ENCODE results near the gene CLHC1. TPM values are rescaled to one million over a fixed set of nuclear protein-coding genes. Genes with fewer than 3 reads are reported as not detected.
A peak's percentile ranks its signal among the peaks of the same experiment; 100 is the strongest.

CLHC1 gene
- total RNA-seq, 2 donors from 2014 or later = 6.5 to 8.1 TPM

- intact Hi-C loops (cut with DNase I, micrococcal nuclease) = no loop called here
- DNase-seq (no peak), ATAC-seq (peak; percentile 58)
Observed at GRCh38 chr2:55180374-55180773, 51.7 kb downstream of the CLHC1 start.

DNA sequence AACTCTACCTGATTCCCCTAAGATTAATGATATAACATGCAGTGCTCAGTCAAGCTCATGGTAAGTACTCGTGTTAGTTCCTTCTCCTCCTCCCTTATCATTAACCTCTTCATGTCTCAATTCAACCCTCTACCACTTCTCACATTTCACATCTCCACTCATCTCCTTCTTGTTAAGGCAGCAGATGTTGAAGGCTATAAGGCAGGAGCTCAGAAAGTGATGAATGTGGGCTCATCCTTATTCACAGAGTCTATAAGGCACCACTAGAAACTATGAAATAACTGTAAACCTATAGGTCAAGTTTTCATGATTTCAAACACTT, 56.0 kb downstream of the CLHC1 start:
- DNase-seq (no peak), ATAC-seq (no peak)
- intact Hi-C loops (cut with DNase I, micrococcal nuclease) = loop anchor here in 1 of 2 donors (10.0 kb wide), 1 partner anchor 271 kb away; no protein-coding TSS in a partner anchor

DNA sequence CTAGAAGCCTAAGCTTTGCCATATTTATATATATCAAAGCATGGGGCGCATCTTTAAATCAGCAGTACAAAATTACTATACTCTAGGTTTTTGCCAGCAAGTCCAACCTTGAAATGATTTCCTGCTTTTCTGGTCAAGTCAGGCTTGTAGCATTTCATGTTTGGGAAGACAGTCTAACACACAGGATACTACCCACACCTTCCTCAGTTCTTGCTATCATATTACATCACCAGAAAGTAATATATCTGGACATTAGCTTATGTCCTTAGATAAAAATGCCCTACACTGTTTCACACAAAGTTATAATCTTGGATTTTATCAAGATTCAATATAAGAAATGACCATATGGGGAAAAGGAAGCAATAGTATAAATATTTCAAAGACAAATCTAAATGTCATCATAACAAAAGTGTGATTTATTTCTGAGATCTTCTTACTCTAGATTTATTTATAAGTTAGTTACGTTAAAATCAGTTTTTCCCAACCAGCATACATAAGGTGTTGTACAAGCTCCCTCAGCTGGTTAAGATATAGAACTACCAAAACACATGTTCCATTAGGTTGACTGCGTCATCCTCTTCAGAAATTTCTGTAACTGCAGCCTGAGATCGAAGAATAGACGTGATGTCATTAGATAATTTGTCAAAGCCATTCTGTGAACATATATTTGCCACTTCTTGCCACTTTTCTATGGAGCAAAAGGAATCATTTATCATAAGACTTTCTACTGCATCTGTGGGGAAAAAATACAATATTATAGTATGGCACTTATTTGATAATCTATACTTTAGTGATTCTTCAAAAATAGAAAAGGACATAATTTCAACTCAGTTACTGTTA, 56.6 kb downstream of the CLHC1 start:
- no peak for DNase-seq
- intact Hi-C loops (cut with DNase I, micrococcal nuclease) = loop anchor here in 1 of 2 donors (10.0 kb wide), 1 partner anchor 271 kb away; no protein-coding TSS in a partner anchor

DNA sequence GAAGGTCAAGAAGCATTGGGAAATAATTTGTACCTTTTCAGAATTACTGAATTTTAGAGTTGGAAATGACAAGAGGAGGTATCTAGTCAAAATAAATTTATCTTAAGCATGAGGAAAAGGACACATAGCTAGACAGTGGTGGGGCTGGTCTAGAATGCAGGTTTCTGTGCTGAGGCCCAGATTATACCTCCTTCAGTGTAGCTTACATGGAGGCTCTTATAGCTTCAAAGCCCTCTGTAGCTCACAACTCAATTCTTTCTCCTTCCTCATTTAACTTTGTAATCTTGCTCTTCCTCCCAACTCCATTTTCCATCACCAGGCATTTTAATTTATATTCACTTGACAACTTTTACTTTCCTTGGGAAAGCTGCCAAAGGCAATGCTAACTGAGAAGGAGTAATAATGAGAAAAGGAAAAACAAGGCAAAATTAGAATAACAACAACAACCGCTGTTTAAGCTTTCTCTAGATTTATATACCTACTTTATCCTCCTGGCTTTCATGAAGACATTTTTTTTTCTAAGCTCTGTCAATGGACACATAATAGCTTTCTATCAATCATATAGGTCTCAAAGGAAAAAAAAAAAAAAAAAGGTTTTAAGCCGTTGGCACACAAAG, 58.5 kb downstream of the CLHC1 start:
- intact Hi-C loops (cut with DNase I, micrococcal nuclease) = loop anchor here in 1 of 2 donors (5.0 to 10.0 kb wide), 2 partner anchors 156 to 269 kb away; no protein-coding TSS in a partner anchor
- ATAC-seq = no peak

More for the DNA sequence above, 56.6 kb downstream of the CLHC1 start:
- peak; percentile 83 for ATAC-seq

DNA sequence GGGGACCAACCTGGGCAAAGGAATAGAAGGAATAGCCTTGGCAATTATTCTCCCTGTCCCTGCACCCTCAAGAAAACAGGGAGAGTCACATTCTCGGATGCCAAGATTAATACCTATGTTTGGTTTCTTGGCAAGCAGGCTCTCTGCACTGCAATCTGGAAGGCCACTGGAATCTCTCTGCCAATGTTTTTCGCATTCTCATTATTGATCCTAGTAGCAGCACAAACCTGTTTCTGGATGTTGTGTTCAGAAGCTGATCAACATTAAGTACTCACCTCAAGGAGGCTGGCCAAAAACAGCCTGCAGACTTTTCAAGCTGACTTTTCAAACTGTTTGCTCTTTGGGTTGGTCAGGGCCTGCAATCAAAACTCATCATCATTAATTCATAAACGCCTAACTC, 62.2 kb downstream of the CLHC1 start:
- DNase-seq (no peak), ATAC-seq (no peak)
- intact Hi-C loops (cut with DNase I, micrococcal nuclease) = loop anchor here in 1 of 2 donors (5.0 to 10.0 kb wide), 3 partner anchors 123 to 265 kb away; no protein-coding TSS in a partner anchor

More for the DNA sequence above, 58.5 kb downstream of the CLHC1 start:
- DNase-seq = no peak

GRCh38 chr2:55169359-55169758, 62.7 kb downstream of the CLHC1 start:
- no peak for ATAC-seq
- no peak for DNase-seq
- intact Hi-C loops (cut with DNase I, micrococcal nuclease) = loop anchor here in 1 of 2 donors (5.0 kb wide), 1 partner anchor 122 kb away; no protein-coding TSS in a partner anchor

DNA sequence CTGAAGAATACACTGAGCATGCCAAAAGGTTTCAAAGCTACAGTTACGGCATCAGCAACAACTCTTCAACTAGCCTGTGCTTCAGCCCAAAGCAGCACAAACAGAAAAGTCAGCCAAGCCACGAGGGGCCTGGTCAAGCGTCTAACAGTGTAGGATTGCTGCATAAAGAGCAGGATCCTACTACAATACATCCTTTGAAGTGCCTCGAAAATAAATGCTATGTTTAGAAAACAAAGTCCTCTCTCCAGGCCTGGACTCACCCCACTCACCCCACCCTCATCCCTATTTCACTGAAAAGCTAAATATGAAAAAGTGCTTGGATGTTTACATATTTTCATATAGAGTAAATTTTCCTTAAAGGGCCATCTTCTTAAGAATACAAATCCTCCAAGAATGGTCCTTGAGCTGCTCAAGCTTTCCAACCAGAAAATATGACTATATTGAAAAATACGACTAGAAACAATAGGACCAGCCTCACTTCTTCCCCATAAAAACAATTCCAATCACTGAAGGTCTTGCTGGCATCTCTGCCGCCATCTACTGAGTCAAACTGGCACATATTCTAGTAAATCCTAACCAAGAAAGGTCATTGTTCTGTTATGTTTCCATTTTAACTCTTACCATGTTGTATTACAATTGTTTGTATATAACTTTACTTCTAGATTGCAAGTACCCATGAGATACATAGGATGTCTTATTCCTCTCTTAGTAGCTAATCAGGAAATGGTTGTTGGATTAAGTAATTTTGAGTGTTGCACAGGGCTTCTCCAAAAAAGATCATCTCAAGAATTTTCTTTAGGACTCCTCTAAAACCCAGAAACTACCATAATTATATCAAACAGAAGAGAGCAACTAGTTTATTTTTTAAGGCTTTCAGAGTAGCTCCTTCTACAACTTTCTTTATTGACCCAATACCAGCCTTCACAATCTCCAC, 63.6 kb downstream of the CLHC1 start:
- peak in 1 of 2 donors; percentile 62 for DNase-seq
- peak; percentile 65 for ATAC-seq
- intact Hi-C loops (cut with DNase I, micrococcal nuclease) = loop anchor here in 1 of 2 donors (5.0 kb wide), 1 partner anchor 121 kb away; no protein-coding TSS in a partner anchor

- intact Hi-C loops (cut with DNase I, micrococcal nuclease) = loop anchor here in 1 of 2 donors (5.0 kb wide), 1 partner anchor 118 kb away; no protein-coding TSS in a partner anchor
- no peak for ATAC-seq
Observed at GRCh38 chr2:55165626-55166025, 66.5 kb downstream of the CLHC1 start.

DNA sequence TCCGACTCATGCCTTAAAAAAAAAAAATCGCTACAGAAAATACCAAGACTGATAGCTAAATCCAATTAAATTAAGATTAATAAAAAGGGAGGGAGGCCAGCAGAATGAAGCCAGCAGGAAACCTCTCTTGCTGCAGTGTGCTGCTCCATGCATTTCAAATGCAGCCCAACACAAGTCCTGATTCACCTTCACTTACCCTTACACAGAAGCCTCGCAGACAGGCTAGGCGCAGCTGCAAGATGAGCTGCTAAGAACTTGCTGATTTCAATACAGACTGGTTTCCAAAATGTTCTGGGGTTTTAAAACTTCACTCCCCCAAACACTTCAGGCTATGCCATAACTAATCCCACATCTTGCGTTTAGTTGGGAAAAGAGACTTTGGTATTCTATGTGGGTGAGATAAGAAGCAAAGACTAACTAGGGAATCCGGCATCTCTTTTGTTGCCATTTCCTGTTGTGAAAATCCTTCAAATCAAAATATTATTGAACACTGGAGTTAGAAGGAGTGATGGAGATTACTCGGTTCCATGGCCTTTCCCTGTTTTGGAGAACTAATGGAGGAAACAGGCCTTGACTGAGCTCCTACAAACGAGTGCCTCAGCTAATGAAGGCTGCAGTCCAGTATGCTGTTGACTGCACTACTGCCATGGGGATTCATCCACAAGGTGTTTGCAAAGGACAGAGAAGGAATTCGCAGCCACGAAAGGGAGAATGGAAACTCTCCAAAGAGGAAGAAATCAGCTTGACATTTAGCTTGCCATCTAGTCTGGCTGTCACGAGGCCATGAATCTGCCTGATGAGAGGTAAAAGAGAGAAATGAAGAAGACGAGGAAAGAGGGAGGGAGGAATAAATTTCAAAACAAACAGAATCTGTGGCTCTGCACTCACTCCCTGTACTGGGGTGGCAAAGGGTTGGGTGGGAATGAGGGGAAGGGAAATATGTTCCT, 67.3 kb downstream of the CLHC1 start:
- ATAC-seq (no peak), DNase-seq (no peak)
- intact Hi-C loops (cut with DNase I, micrococcal nuclease) = loop anchor here in 1 of 2 donors (5.0 kb wide), 1 partner anchor 118 kb away; no protein-coding TSS in a partner anchor

More at GRCh38 chr2:55165626-55166025, 66.5 kb downstream of the CLHC1 start:
- DNase-seq = no peak

- DNase-seq = no peak
- peak; percentile 70 for ATAC-seq
- intact Hi-C loops (cut with DNase I, micrococcal nuclease) = no loop called here
Observed at GRCh38 chr2:55163941-55164390, 68.1 kb downstream of the CLHC1 start.

- intact Hi-C loops (cut with DNase I, micrococcal nuclease) = no loop called here
- ATAC-seq (no peak), DNase-seq (no peak)
Observed at GRCh38 chr2:55163274-55163721, 68.8 kb downstream of the CLHC1 start.

- ATAC-seq (no peak), DNase-seq (no peak)
- intact Hi-C loops (cut with DNase I, micrococcal nuclease) = no loop called here
Observed at GRCh38 chr2:55162284-55163006, 69.6 kb downstream of the CLHC1 start.

GRCh38 chr2:55161295-55162210, 70.5 kb downstream of the CLHC1 start:
- ATAC-seq (no peak), DNase-seq (no peak)
- intact Hi-C loops (cut with DNase I, micrococcal nuclease) = no loop called here

GRCh38 chr2:55160422-55160821, 71.7 kb downstream of the CLHC1 start:
- intact Hi-C loops (cut with DNase I, micrococcal nuclease) = no loop called here
- DNase-seq = no peak
- no peak for ATAC-seq

GRCh38 chr2:55159752-55160151, 72.3 kb downstream of the CLHC1 start:
- DNase-seq = no peak
- ATAC-seq = no peak
- intact Hi-C loops (cut with DNase I, micrococcal nuclease) = no loop called here
